H1 (cell line): ENCODE data around the gene RREB1. TPM values are rescaled to one million over a fixed set of nuclear protein-coding genes. Genes with fewer than 3 reads are reported as not detected.

Source experiments
- CREB1 ChIP-seq: IDR thresholded peaks from 2 replicates; pipeline ENCODE4 v1.6.1; 2012; ENCODE audit warnings: inconsistent platforms
- EZH2 ChIP-seq: fragments of 200-600 bp; sonication (generic); IDR thresholded peaks from 2 replicates; pipeline ENCODE4 v1.7.1; 2012; ENCODE audit warnings: low read depth, mild to moderate bottlenecking, moderate library complexity, low read length, inconsistent platforms; ENCODE audit not compliant: severe bottlenecking
- GTF2F1 ChIP-seq: IDR thresholded peaks from 2 replicates; pipeline ENCODE4 v1.6.1; 2012; ENCODE audit warnings: low read depth, low read length, improper control_type of control experiment, borderline replicate concordance
- KDM4A ChIP-seq: IDR thresholded peaks from one replicate; pipeline ENCODE4 v1.7.1; 2012; ENCODE audit warnings: low read depth, mild to moderate bottlenecking, moderate library complexity, low read length, inconsistent platforms; ENCODE audit not compliant: severe bottlenecking
- SIN3A ChIP-seq, 2 experiments: IDR thresholded peaks in 1 of 2; conservative IDR thresholded peaks in 1 of 2; 2 replicates each; pipeline ENCODE4 v1.6.1; 2011 to 2012; ENCODE audit warnings: low read length in 2 of 2, improper control_type of control experiment in 1 of 2, low read depth in 1 of 2, mild to moderate bottlenecking in 1 of 2
- polyA plus RNA-seq, 7 experiments: library from polyadenylated mRNA; depleted of rRNA in 3 of 7; stranded (reverse) in 5 of 7; unstranded in 2 of 7; fragments of >200 nt in 5 of 7; fragments of 200-250 nt in 2 of 7; gene quantifications; 1 replicate in 5 of 7; 2 replicates in 1 of 7; 4 replicates in 1 of 7; pipeline versions ENCODE4 v1.2.1 to v1.2.3, GENCODE V29; 2011 to 2013; ENCODE audit warnings: missing spikeins in 2 of 7, mixed read lengths in 2 of 7
- total RNA-seq: library from RNA; stranded (reverse); fragmentation: NEBNext Ultra II Directional; extraction: Animal tissue kit (Norgen Biotek cat#: 25700); gene quantifications from 2 replicates; pipeline ENCODE4 v1.2.1, GENCODE V29; 2021

Gene RREB1
- total and polyA plus RNA-seq, 2 of the 8 experiments (the other 6 are each of a cell fraction or from before 2014, with no cell fraction given) = 3.9 to 34.7 TPM

DNA sequence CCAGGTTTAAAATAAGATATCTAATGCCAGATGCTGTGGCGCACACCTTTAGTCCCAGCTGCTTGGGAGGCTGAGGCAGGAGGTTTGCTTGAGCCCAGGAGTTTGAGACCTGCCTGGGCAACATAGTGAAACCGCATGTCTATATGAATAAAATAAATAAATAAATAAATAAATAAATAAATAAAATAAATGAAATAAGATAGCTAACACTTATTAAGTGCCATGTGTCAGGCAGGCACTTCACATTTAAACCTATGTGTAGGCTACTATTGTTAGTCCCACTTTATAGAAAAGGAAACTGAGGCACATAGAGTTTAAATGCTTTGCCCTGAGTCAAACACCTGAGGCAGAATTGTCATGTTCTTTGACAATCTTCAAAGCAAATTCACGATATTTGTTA is 32.9 kb upstream of the RREB1 start (continued):
- TF ChIP-seq EZH2 (no peak), GTF2F1 (no peak), CREB1 (no peak), KDM4A (no peak), SIN3A (conservative IDR thresholded peaks at IDR 0.05 in 1 of 2, IDR thresholded peaks at IDR 0.05 in 1 of 2; ENCODE audit: low read depth in 1 of 2, low read length in 2 of 2) (no peak)
- TF ChIP-seq, all 59 proteins: peak for 0
